Vagina (tissue), 2 donors: Measurements from ENCODE around the gene PPFIA1.

Experiments used
- CTCF ChIP-seq, 3 experiments: fragments of 450-650 bp in 2 of 3; fragments of 200-600 bp in 1 of 3; sonication (generic) in 1 of 3; IDR thresholded peaks; one replicate each; pipeline ENCODE4 v1.5.1; 2017 to 2019; ENCODE audit warnings: antibody characterized with exemption in 3 of 3, mild to moderate bottlenecking in 2 of 3, moderate library complexity in 2 of 3
- POLR2A ChIP-seq, 2 donors: fragments of 450-650 bp; IDR thresholded peaks; one replicate each; pipeline ENCODE4 v1.6.1; 2017; ENCODE audit warnings: antibody characterized with exemption in 2 of 2, mild to moderate bottlenecking in 2 of 2, moderate library complexity in 2 of 2

- no peak for TF ChIP-seq POLR2A (IDR thresholded peaks at IDR 0.05)
- TF ChIP-seq CTCF (IDR thresholded peaks at IDR 0.05), result no peak
Observed at GRCh38 chr11:70327717-70328116, 57.2 kb downstream of the PPFIA1 start.
